ENCODE results near the gene NGDN. TPM values are rescaled to one million over a fixed set of nuclear protein-coding genes. Genes with fewer than 3 reads are reported as not detected.

NGDN gene
- total RNA-seq, 4 donors from 2014 or later = 20.5 to 43.4 (median 35.1) TPM

- TF ChIP-seq CTCF (IDR thresholded peaks at IDR 0.05; ENCODE audit: low read depth) = no peak
Observed at GRCh38 chr14:23450379-23450778, 19.1 kb upstream of the NGDN start.

- no peak for TF ChIP-seq CTCF (IDR thresholded peaks at IDR 0.05; ENCODE audit: low read depth)
Observed at GRCh38 chr14:23452237-23452636, 17.3 kb upstream of the NGDN start.

- no peak for TF ChIP-seq CTCF (IDR thresholded peaks at IDR 0.05; ENCODE audit: low read depth)
Observed at GRCh38 chr14:23454445-23454856, 15.1 kb upstream of the NGDN start.

GRCh38 chr14:23457587-23458445 is 11.7 kb upstream of the NGDN start:
- no peak for TF ChIP-seq CTCF (IDR thresholded peaks at IDR 0.05; ENCODE audit: low read depth)

GRCh38 chr14:23460960-23461359 is 8.5 kb upstream of the NGDN start:
- TF ChIP-seq CTCF (IDR thresholded peaks at IDR 0.05; ENCODE audit: low read depth) = no peak

GRCh38 chr14:23464700-23465099 is 4.8 kb upstream of the NGDN start:
- TF ChIP-seq CTCF (IDR thresholded peaks at IDR 0.05; ENCODE audit: low read depth) = no peak

GRCh38 chr14:23465261-23465660 is 4.2 kb upstream of the NGDN start:
- no peak for TF ChIP-seq CTCF (IDR thresholded peaks at IDR 0.05; ENCODE audit: low read depth)

Measured in subcutaneous adipose tissue (tissue), 4 donors.